ENCODE results near the gene WRNIP1.

The WRNIP1 gene

GRCh38 chr6:2831392-2831791 is 66.2 kb downstream of the WRNIP1 start:
- in situ Hi-C loops (cut with HindIII; ENCODE audit: low sequenced_read_pairs): no loop called here

GRCh38 chr6:2834262-2834661 is 69.1 kb downstream of the WRNIP1 start:
- in situ Hi-C loops (cut with HindIII; ENCODE audit: low sequenced_read_pairs): no loop called here
